Measurements from ENCODE around the gene SENP8.
A peak's percentile ranks its signal among the peaks of the same experiment; 100 is the strongest.

Gene SENP8

GRCh38 chr15:72139667-72140066 lies 21.5 kb downstream of the SENP8 start:
- no CpG with 5 or more reads among the region's 4 CpGs for WGBS (ENCODE audit: extremely low coverage, insufficient coverage, insufficient read length)

GRCh38 chr15:72140088-72140487 lies 21.9 kb downstream of the SENP8 start:
- H2BK5ac ChIP-seq (ENCODE audit: low read depth, low read length, poor library complexity), result no peak overlapping the region
- no peaks in the 10 kb centered on the region for H3K27me3 ChIP-seq (ENCODE audit: insufficient read depth, low read length)
- WGBS (ENCODE audit: extremely low coverage, insufficient coverage, insufficient read length), result no CpG with 5 or more reads among the region's 3 CpGs
- H3K9ac ChIP-seq (ENCODE audit: low read length), result no peak overlapping the region
- no peak for DNase-seq
- no peak overlapping the region for H3K23ac ChIP-seq (ENCODE audit: low read length)
- no peak overlapping the region for H2BK120ac ChIP-seq (ENCODE audit: insufficient read depth, low read length, poor library complexity)
- no peak overlapping the region for H4K12ac ChIP-seq (ENCODE audit: low read depth, low read length)
- no peak overlapping the region for H3K4ac ChIP-seq (ENCODE audit: low read depth, low read length)
- H3K4me1 ChIP-seq (ENCODE audit: control insufficient read depth in 1 of 2, insufficient read depth in 2 of 2, low read length in 2 of 2), result no peaks in the 10 kb centered on the region
- H4K91ac ChIP-seq (ENCODE audit: low read depth, low read length), result no peak overlapping the region
- no peak overlapping the region for H3K4me3 ChIP-seq (ENCODE audit: low read depth, low read length)
- H3K9me3 ChIP-seq (ENCODE audit: insufficient read depth, low read depth, low read length), result no peaks in the 10 kb centered on the region
- H3K14ac ChIP-seq (ENCODE audit: low read length), result no peak overlapping the region
- H2BK12ac ChIP-seq (ENCODE audit: low read length), result no peak overlapping the region
- no peaks in the 10 kb centered on the region for H3K36me3 ChIP-seq (ENCODE audit: control insufficient read depth in 1 of 2, insufficient read depth in 2 of 2, low read length in 2 of 2)
- no peak overlapping the region for H2AK5ac ChIP-seq (ENCODE audit: low read length)
- no peak overlapping the region for H3K27ac ChIP-seq (ENCODE audit: low read depth, low read length)
- H3K79me1 ChIP-seq (ENCODE audit: low read length), result no peaks in the 10 kb centered on the region
- no peak overlapping the region for H3K18ac ChIP-seq (ENCODE audit: low read length)
- H2AFZ ChIP-seq (ENCODE audit: insufficient read depth, low read length, poor library complexity), result no peak overlapping the region
- no peak overlapping the region for H3K4me2 ChIP-seq (ENCODE audit: low read length)
- H4K8ac ChIP-seq (ENCODE audit: low read depth, low read length), result no peak overlapping the region
- no peaks in the 10 kb centered on the region for H3K79me2 ChIP-seq (ENCODE audit: control insufficient read depth, insufficient read depth, low read length, poor library complexity)

More at GRCh38 chr15:72139667-72140066, 21.5 kb downstream of the SENP8 start:
- H3K27ac ChIP-seq (ENCODE audit: low read depth, low read length), result no peak overlapping the region
- no peak overlapping the region for H2BK5ac ChIP-seq (ENCODE audit: low read depth, low read length, poor library complexity)
- H3K79me2 ChIP-seq (ENCODE audit: control insufficient read depth, insufficient read depth, low read length, poor library complexity), result no peaks in the 10 kb centered on the region
- no peak overlapping the region for H4K12ac ChIP-seq (ENCODE audit: low read depth, low read length)
- no peak overlapping the region for H2AK5ac ChIP-seq (ENCODE audit: low read length)
- H4K8ac ChIP-seq (ENCODE audit: low read depth, low read length), result no peak overlapping the region
- no peak overlapping the region for H2AFZ ChIP-seq (ENCODE audit: insufficient read depth, low read length, poor library complexity)
- H3K23ac ChIP-seq (ENCODE audit: low read length), result no peak overlapping the region
- H3K4ac ChIP-seq (ENCODE audit: low read depth, low read length), result no peak overlapping the region
- no peaks in the 10 kb centered on the region for H3K79me1 ChIP-seq (ENCODE audit: low read length)
- no peaks in the 10 kb centered on the region for H3K9me3 ChIP-seq (ENCODE audit: insufficient read depth, low read depth, low read length)
- no peak overlapping the region for H3K4me3 ChIP-seq (ENCODE audit: low read depth, low read length)
- H3K27me3 ChIP-seq (ENCODE audit: insufficient read depth, low read length), result no peaks in the 10 kb centered on the region
- no peak overlapping the region for H3K18ac ChIP-seq (ENCODE audit: low read length)
- no peak for DNase-seq
- no peak overlapping the region for H3K4me2 ChIP-seq (ENCODE audit: low read length)
- no peak overlapping the region for H3K9ac ChIP-seq (ENCODE audit: low read length)
- no peak overlapping the region for H2BK120ac ChIP-seq (ENCODE audit: insufficient read depth, low read length, poor library complexity)
- H3K14ac ChIP-seq (ENCODE audit: low read length), result no peak overlapping the region
- H3K4me1 ChIP-seq (ENCODE audit: control insufficient read depth in 1 of 2, insufficient read depth in 2 of 2, low read length in 2 of 2), result no peaks in the 10 kb centered on the region
- H4K91ac ChIP-seq (ENCODE audit: low read depth, low read length), result no peak overlapping the region
- H2BK12ac ChIP-seq (ENCODE audit: low read length), result no peak overlapping the region
- no peaks in the 10 kb centered on the region for H3K36me3 ChIP-seq (ENCODE audit: control insufficient read depth in 1 of 2, insufficient read depth in 2 of 2, low read length in 2 of 2)

- H3K36me3 ChIP-seq (ENCODE audit: control insufficient read depth in 1 of 2, insufficient read depth in 2 of 2, low read length in 2 of 2), result no peaks in the 10 kb centered on the region
- peak in 1 of 2 donors; percentile 62 for DNase-seq
- no peak overlapping the region for H2BK120ac ChIP-seq (ENCODE audit: insufficient read depth, low read length, poor library complexity)
- no peak overlapping the region for H2AFZ ChIP-seq (ENCODE audit: insufficient read depth, low read length, poor library complexity)
- H3K79me2 ChIP-seq (ENCODE audit: control insufficient read depth, insufficient read depth, low read length, poor library complexity), result no peaks in the 10 kb centered on the region
- H3K4me1 ChIP-seq (ENCODE audit: control insufficient read depth in 1 of 2, insufficient read depth in 2 of 2, low read length in 2 of 2), result no peaks in the 10 kb centered on the region
- no peak overlapping the region for H3K14ac ChIP-seq (ENCODE audit: low read length)
- H4K12ac ChIP-seq (ENCODE audit: low read depth, low read length), result no peak overlapping the region
- H3K9ac ChIP-seq (ENCODE audit: low read length), result no peak overlapping the region
- no peak overlapping the region for H3K23ac ChIP-seq (ENCODE audit: low read length)
- WGBS (ENCODE audit: extremely low coverage, insufficient coverage, insufficient read length), result no CpG with 5 or more reads among the region's 4 CpGs
- H3K4me2 ChIP-seq (ENCODE audit: low read length), result no peak overlapping the region
- no peak overlapping the region for H2AK5ac ChIP-seq (ENCODE audit: low read length)
- H2BK5ac ChIP-seq (ENCODE audit: low read depth, low read length, poor library complexity), result no peak overlapping the region
- no peak overlapping the region for H2BK12ac ChIP-seq (ENCODE audit: low read length)
- no peak overlapping the region for H3K4ac ChIP-seq (ENCODE audit: low read depth, low read length)
- H3K27ac ChIP-seq (ENCODE audit: low read depth, low read length), result no peak overlapping the region
- no peaks in the 10 kb centered on the region for H3K9me3 ChIP-seq (ENCODE audit: insufficient read depth, low read depth, low read length)
- H3K79me1 ChIP-seq (ENCODE audit: low read length), result no peaks in the 10 kb centered on the region
- H4K91ac ChIP-seq (ENCODE audit: low read depth, low read length), result no peak overlapping the region
- H3K4me3 ChIP-seq (ENCODE audit: low read depth, low read length), result no peak overlapping the region
- no peaks in the 10 kb centered on the region for H3K27me3 ChIP-seq (ENCODE audit: insufficient read depth, low read length)
- H4K8ac ChIP-seq (ENCODE audit: low read depth, low read length), result no peak overlapping the region
- H3K18ac ChIP-seq (ENCODE audit: low read length), result no peak overlapping the region
Measured at GRCh38 chr15:72141171-72142084, 23.2 kb downstream of the SENP8 start.

- Histone ChIP-seq H3K9me3 (ENCODE audit: insufficient read depth, low read depth, low read length) (no peaks in the 10 kb centered on the region), H4K8ac (ENCODE audit: low read depth, low read length) (no peak overlapping the region), H3K79me2 (ENCODE audit: control insufficient read depth, insufficient read depth, low read length, poor library complexity) (no peaks in the 10 kb centered on the region), H3K36me3 (ENCODE audit: control insufficient read depth in 1 of 2, insufficient read depth in 2 of 2, low read length in 2 of 2) (no peaks in the 10 kb centered on the region), H3K14ac (ENCODE audit: low read length) (no peak overlapping the region), H2BK12ac (ENCODE audit: low read length) (no peak overlapping the region), H2AK5ac (ENCODE audit: low read length) (no peak overlapping the region), H3K4me2 (ENCODE audit: low read length) (no peak overlapping the region), H3K4ac (ENCODE audit: low read depth, low read length) (no peak overlapping the region), H3K4me3 (ENCODE audit: low read depth, low read length) (no peak overlapping the region), H3K79me1 (ENCODE audit: low read length) (no peaks in the 10 kb centered on the region), H3K27me3 (ENCODE audit: insufficient read depth, low read length) (no peaks in the 10 kb centered on the region), H4K12ac (ENCODE audit: low read depth, low read length) (no peak overlapping the region), H2BK5ac (ENCODE audit: low read depth, low read length, poor library complexity) (no peak overlapping the region), H3K23ac (ENCODE audit: low read length) (no peak overlapping the region), H3K9ac (ENCODE audit: low read length) (no peak overlapping the region), H3K27ac (ENCODE audit: low read depth, low read length) (no peak overlapping the region), H3K4me1 (ENCODE audit: control insufficient read depth in 1 of 2, insufficient read depth in 2 of 2, low read length in 2 of 2) (no peaks in the 10 kb centered on the region), H3K18ac (ENCODE audit: low read length) (no peak overlapping the region), H2AFZ (ENCODE audit: insufficient read depth, low read length, poor library complexity) (no peak overlapping the region), H2BK120ac (ENCODE audit: insufficient read depth, low read length, poor library complexity) (no peak overlapping the region), H4K91ac (ENCODE audit: low read depth, low read length) (no peak overlapping the region)
- DNase-seq, result no peak
- WGBS (ENCODE audit: extremely low coverage, insufficient coverage, insufficient read length), result no CpG with 5 or more reads among the region's 3 CpGs
Measured at GRCh38 chr15:72146221-72146620, 28.0 kb downstream of the SENP8 start.
